ENCODE measurements around the gene FBLIM1. TPM values are rescaled to one million over a fixed set of nuclear protein-coding genes. Genes with fewer than 3 reads are reported as not detected.

FBLIM1 gene
- total RNA-seq, 2 donors from 2014 or later = 42.5 to 46.2 TPM

GRCh38 chr1:15728937-15729657 lies 29.5 kb upstream of the FBLIM1 start:
- Histone ChIP-seq H3K27ac (no peak overlapping the region), H3K27me3 (no peaks in the 10 kb centered on the region), H3K4me3 (no peak overlapping the region), H3K9me3 (no peaks in the 10 kb centered on the region), H3K36me3 (replicated peaks in 1 of 2; ENCODE audit: insufficient read depth in 1 of 2, low read depth in 2 of 2) (peaks cover 16 to 46% of the 10 kb centered on the region in 2 donors), H3K4me1 (peaks cover 1% of the 10 kb centered on the region)
- intact Hi-C loops (cut with DNase I) = no loop called here
- WGBS, 2 donors = 72 to 85% methylated on average over 16 to 22 of the region's 22 CpGs
- no peak for TF ChIP-seq POLR2A (IDR thresholded peaks at IDR 0.05)
- TF ChIP-seq CTCF (IDR thresholded peaks at IDR 0.05) = no peak
- no peak for ATAC-seq
- peak in 3 of 4 donors; percentile 33 to 71 (median 57) for DNase-seq

DNA sequence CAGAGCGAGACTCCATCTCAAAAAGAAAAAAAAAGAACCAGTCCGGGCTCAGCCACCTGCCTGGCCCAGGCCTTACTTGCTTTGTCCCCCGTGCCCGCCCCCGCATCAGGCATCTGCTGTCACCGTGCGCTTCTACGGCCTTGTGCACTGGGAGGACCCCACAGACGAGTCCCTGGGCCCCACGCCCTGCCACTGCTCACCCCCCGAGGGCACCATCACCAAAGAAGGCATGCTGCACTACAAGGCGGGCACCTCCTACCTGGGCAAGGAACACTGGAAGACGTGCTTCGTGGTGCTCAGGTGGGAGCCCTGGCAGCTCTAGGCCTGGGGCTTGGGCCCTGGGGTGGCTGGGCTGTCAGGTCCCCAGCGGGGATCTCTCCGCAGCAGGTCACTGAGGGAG lies 28.2 kb upstream of the FBLIM1 start:
- peaks cover 16 to 46% of the 10 kb centered on the region in 2 donors for H3K36me3 ChIP-seq (replicated peaks in 1 of 2; ENCODE audit: insufficient read depth in 1 of 2, low read depth in 2 of 2)
- H3K9me3 ChIP-seq = no peaks in the 10 kb centered on the region
- H3K27ac ChIP-seq = no peak overlapping the region
- 93 to 97% methylated on average over 10 to 16 of the region's 16 CpGs for WGBS, 2 donors
- no peaks in the 10 kb centered on the region for H3K27me3 ChIP-seq
- ATAC-seq (no peak), DNase-seq (no peak)
- no peak overlapping the region for H3K4me3 ChIP-seq
- intact Hi-C loops (cut with DNase I) = no loop called here
- peaks cover 14% of the 10 kb centered on the region for H3K4me1 ChIP-seq
- TF ChIP-seq CTCF (IDR thresholded peaks at IDR 0.05) (no peak), POLR2A (IDR thresholded peaks at IDR 0.05) (no peak)

DNA sequence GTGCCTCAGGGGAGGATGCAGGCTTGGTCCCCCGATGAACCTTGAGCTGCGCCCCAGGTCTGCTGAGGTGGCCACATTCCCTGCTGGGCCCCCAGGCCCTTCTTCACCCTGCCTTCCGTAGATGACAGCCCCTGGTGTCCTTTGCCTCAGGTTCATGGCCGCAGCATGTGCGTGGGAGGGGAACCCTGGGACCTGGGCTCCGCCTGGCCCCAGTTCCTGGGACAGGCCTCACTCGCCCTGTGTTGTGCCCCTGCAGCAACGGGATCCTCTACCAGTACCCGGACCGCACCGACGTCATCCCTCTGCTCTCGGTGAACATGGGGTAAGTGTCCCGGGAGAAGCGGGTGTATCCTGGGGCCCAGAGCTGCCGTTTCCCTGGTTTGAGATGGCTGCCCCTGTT lies 27.7 kb upstream of the FBLIM1 start:
- TF ChIP-seq CTCF (IDR thresholded peaks at IDR 0.05) (no peak), POLR2A (IDR thresholded peaks at IDR 0.05) (no peak)
- H3K27ac ChIP-seq = no peak overlapping the region
- H3K4me3 ChIP-seq = no peak overlapping the region
- no peak for DNase-seq
- WGBS, 2 donors = 94 to 97% methylated on average over 7 to 16 of the region's 16 CpGs
- H3K9me3 ChIP-seq = no peaks in the 10 kb centered on the region
- H3K4me1 ChIP-seq = peaks cover 19% of the 10 kb centered on the region
- H3K36me3 ChIP-seq (replicated peaks in 1 of 2; ENCODE audit: insufficient read depth in 1 of 2, low read depth in 2 of 2) = peaks cover 16 to 45% of the 10 kb centered on the region in 2 donors
- ATAC-seq = no peak
- H3K27me3 ChIP-seq = no peaks in the 10 kb centered on the region
- intact Hi-C loops (cut with DNase I) = no loop called here

DNA sequence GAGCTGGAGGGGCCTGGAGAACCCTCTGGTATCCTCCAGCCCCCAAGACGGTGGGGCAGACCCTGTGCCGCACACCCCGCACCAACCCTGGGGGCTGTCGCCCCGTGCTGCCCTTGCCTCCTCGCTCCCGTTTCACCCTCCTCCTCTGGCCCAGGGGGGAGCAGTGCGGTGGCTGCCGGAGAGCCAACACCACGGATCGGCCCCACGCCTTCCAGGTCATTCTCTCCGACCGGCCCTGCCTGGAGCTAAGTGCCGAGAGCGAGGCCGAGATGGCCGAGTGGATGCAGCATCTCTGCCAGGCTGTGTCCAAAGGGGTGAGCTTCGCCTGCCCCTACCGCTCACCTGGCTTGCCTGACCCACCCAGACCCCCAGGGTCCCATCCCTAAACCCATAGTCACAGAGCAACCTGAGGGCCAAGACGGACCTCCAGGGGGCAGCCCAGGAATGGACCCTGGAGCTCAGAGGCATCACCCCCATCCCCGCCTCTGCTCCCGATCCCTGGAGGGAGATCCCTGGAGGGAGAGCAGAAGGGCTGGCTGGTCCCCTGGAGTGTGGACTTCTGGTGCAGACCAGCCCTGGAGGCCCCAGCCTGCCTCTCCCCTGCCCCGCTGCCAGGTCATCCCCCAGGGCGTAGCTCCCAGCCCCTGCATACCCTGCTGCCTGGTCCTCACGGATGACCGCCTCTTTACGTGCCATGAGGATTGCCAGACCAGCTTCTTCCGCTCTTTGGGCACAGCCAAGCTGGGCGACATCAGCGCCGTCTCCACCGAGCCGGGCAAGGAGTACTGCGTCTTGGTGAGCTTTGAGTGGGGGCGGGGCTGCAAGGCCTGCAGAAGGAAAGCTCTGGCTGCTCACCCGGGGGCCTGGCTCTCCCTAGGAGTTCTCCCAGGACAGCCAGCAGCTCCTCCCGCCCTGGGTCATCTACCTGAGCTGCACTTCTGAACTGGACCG lies 26.6 kb upstream of the FBLIM1 start:
- peaks cover 30% of the 10 kb centered on the region for H3K4me1 ChIP-seq
- WGBS, 2 donors = 95% methylated on average over 25 to 39 of the region's 39 CpGs
- TF ChIP-seq CTCF (IDR thresholded peaks at IDR 0.05) = no peak
- no peak for TF ChIP-seq POLR2A (IDR thresholded peaks at IDR 0.05)
- intact Hi-C loops (cut with DNase I) = no loop called here
- DNase-seq = no peak
- H3K27me3 ChIP-seq = no peaks in the 10 kb centered on the region
- H3K4me3 ChIP-seq = no peak overlapping the region
- ATAC-seq = no peak
- H3K9me3 ChIP-seq = no peaks in the 10 kb centered on the region
- H3K36me3 ChIP-seq (replicated peaks in 1 of 2; ENCODE audit: insufficient read depth in 1 of 2, low read depth in 2 of 2) = peaks cover 15 to 35% of the 10 kb centered on the region in 2 donors
- no peak overlapping the region for H3K27ac ChIP-seq
